HEK293 (cell line): ENCODE measurements around the gene ZNF302.
A peak's percentile ranks its signal among the peaks of the same experiment; 100 is the strongest.
"Not testable (repeated sequence)": the region's sequence is repeated elsewhere in the genome, so short reads cannot be mapped to it uniquely, and the experiment has no call there.

Experiments
- CTCF ChIA-PET: fragments of 350-600 bp; formaldehyde crosslinking; extraction: SDS; loops from one replicate; lab custom pipeline; 2021; ENCODE audit warnings: antibody characterized with exemption; lab: Yijun Ruan, JAX
- POLR2A ChIA-PET: fragments of 300-600 bp; formaldehyde crosslinking; extraction: SDS; loops from one replicate; lab custom pipeline; 2020; ENCODE audit warnings: antibody characterized with exemption, inconsistent platforms; lab: Yijun Ruan, JAX
- H3K27ac ChIP-seq: fragments of 200-500 bp; sonication (Bioruptor generic); 2 replicates; pipeline ENCODE4 v1.5.1; 2014; ENCODE audit warnings: low read depth, low read length, control low read depth, inconsistent platforms; ENCODE audit errors: extremely low read depth
- H3K36me3 ChIP-seq, 2 experiments: fragments of 200-500 bp in 1 of 2; sonication (Bioruptor generic) in 1 of 2; 1 replicate in 1 of 2; 2 replicates in 1 of 2; pipeline ENCODE4 v1.5.1; 2014 to 2017; ENCODE audit warnings: inconsistent platforms in 2 of 2, low read length in 2 of 2; ENCODE audit not compliant: control insufficient read depth in 2 of 2, insufficient read depth in 1 of 2
- H3K4me1 ChIP-seq: fragments of 200-500 bp; sonication (Bioruptor generic); 2 replicates; pipeline ENCODE4 v1.5.1; 2014; ENCODE audit warnings: mild to moderate bottlenecking, low read length, inconsistent platforms; ENCODE audit not compliant: control insufficient read depth, insufficient read depth
- H3K4me3 ChIP-seq: 2 replicates; pipeline ENCODE4 v1.5.1; 2011; ENCODE audit warnings: low read depth, mild to moderate bottlenecking, control low read depth, low read length, moderate library complexity
- H3K9me3 ChIP-seq: fragments of 200-500 bp; sonication (Bioruptor generic); 2 replicates; pipeline ENCODE4 v1.5.1; 2014; ENCODE audit warnings: low read depth, low read length, inconsistent platforms; ENCODE audit not compliant: control insufficient read depth, insufficient read depth
- CTCF ChIP-seq: fragments of 450-650 bp; formaldehyde crosslinking; IDR thresholded peaks from 2 replicates; pipeline ENCODE4 v1.5.1; 2016; ENCODE audit warnings: missing biosample characterization, missing genetic modification characterization
- GLI2 ChIP-seq: fragments of 450-650 bp; formaldehyde crosslinking; IDR thresholded peaks from 2 replicates; pipeline ENCODE4; 2017; ENCODE audit warnings: missing biosample characterization, missing genetic modification characterization, low read depth, borderline replicate concordance
- INSM2 ChIP-seq: fragments of 450-650 bp; formaldehyde crosslinking; IDR thresholded peaks from 2 replicates; pipeline ENCODE4 v1.5.1; 2016; ENCODE audit warnings: missing biosample characterization, missing genetic modification characterization
- PRDM1 ChIP-seq: fragments of 450-650 bp; formaldehyde crosslinking; IDR thresholded peaks from 2 replicates; pipeline ENCODE4; 2016; ENCODE audit warnings: missing biosample characterization, missing genetic modification characterization
- REPIN1 ChIP-seq: fragments of 450-650 bp; formaldehyde crosslinking; IDR thresholded peaks from 2 replicates; pipeline ENCODE4 v1.5.1; 2017; ENCODE audit warnings: missing biosample characterization, missing genetic modification characterization, low read depth
- REST ChIP-seq: fragments of 450-650 bp; formaldehyde crosslinking; IDR thresholded peaks from 2 replicates; pipeline ENCODE4 v1.5.1; 2016; ENCODE audit warnings: missing biosample characterization, missing genetic modification characterization
- WT1 ChIP-seq: fragments of 450-650 bp; formaldehyde crosslinking; IDR thresholded peaks from 2 replicates; pipeline ENCODE4 v1.5.1; 2016; ENCODE audit warnings: missing biosample characterization, missing genetic modification characterization
- ZNF202 ChIP-seq: fragments of 450-650 bp; formaldehyde crosslinking; IDR thresholded peaks from 2 replicates; pipeline ENCODE4 v1.5.1; 2016; ENCODE audit warnings: missing biosample characterization, missing genetic modification characterization, borderline replicate concordance
- ZNF266 ChIP-seq: fragments of 450-650 bp; formaldehyde crosslinking; IDR thresholded peaks from 2 replicates; pipeline ENCODE4 v1.5.1; 2016; ENCODE audit warnings: missing biosample characterization, missing genetic modification characterization, low read depth
- ZNF324 ChIP-seq: fragments of 450-650 bp; formaldehyde crosslinking; IDR thresholded peaks from 2 replicates; pipeline ENCODE4 v1.5.1; 2016; ENCODE audit warnings: missing biosample characterization, missing genetic modification characterization
- ZNF580 ChIP-seq: fragments of 450-650 bp; formaldehyde crosslinking; IDR thresholded peaks from 2 replicates; pipeline ENCODE4 v1.5.1; 2016; ENCODE audit warnings: missing biosample characterization, missing genetic modification characterization
- TF ChIP-seq, protein P1 (sequence below): fragments of 450-650 bp; formaldehyde crosslinking; IDR thresholded peaks from 2 replicates; pipeline ENCODE4 v1.5.1; 2016; ENCODE audit warnings: missing biosample characterization, missing genetic modification characterization
- TF ChIP-seq, protein P2 (sequence below): fragments of 450-650 bp; formaldehyde crosslinking; IDR thresholded peaks from 2 replicates; pipeline ENCODE4 v1.5.1; 2016; ENCODE audit warnings: missing biosample characterization, missing genetic modification characterization

ZNF302 gene

DNA sequence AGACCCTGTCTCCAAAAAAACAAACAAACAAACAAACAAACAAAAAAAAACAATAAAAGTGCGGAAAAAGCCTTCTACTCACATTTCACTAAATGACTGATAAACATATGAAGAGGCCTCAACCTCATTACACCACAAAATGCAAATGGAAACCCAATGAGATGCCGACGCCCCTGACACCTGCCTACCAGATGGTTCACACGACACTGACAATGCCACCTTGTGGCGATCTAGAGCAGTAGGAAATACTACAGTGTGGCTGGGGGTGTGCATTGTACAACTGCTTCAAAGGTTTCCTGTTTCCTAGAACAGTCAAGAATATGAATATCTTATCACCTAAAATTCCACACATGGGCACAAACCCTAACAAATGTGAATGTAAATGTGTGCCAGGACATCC lies 14.6 kb upstream of the ZNF302 start (continued):
- TF ChIP-seq PRDM1 (tag by site-specific recombination), result no peak
- no peak for TF ChIP-seq ZNF266
- no peak for TF ChIP-seq GLI2 (tag by site-specific recombination)
- TF ChIP-seq CTCF (tag by site-specific recombination), result peak; percentile 47; the same call in 1 of the 2 replicates
- TF ChIP-seq WT1 (tag by site-specific recombination), result no peak
- TF ChIP-seq REPIN1, result 0 out of 2 replicates have a peak, but pooled peaks have one; percentile 48
- TF ChIP-seq, protein P1, sequence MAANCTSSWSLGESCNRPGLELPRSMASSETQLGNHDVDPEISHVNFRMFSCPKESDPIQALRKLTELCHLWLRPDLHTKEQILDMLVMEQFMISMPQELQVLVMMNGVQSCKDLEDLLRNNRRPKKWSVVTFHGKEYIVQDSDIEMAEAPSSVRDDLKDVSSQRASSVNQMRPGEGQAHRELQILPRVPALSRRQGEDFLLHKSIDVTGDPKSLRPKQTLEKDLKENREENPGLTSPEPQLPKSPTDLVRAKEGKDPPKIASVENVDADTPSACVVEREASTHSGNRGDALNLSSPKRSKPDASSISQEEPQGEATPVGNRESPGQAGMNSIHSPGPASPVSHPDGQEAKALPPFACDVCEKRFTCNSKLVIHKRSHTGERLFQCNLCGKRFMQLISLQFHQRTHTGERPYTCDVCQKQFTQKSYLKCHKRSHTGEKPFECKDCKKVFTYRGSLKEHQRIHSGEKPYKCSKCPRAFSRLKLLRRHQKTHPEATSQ (tag by site-specific recombination), result 0 out of 2 replicates have a peak, but pooled peaks have one; percentile 33
- no peak for TF ChIP-seq ZNF324 (tag by site-specific recombination)
- peak; percentile 39; the same call in 1 of the 2 replicates for TF ChIP-seq ZNF580
- TF ChIP-seq INSM2, result no peak

DNA sequence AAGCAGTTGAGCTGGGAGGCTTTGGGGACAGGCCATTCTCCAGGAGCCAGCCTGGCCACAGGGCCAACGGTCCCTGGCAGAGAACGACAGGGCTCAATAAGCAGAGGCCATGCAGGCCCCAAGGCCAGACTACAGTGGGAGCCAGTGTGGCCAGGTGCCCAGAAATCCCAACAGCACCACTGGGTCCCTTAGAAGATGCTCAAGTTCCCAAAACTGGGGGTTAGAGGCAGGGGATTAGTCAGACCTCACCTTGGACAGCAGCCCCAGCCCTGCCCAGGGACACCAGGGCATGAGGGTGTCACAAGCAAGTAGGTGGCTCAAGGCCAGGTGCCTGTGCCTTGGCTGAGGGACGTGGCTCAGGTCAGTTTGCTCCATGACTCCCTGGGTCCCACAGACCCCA lies 13.3 kb upstream of the ZNF302 start:
- POLR2A ChIA-PET, result no interaction called here
- Histone ChIP-seq H3K4me3 (no peak overlapping the region), H3K36me3 (no peaks in the 10 kb centered on the region; a peak in 1 of 3 replicates), H3K4me1 (no peaks in the 10 kb centered on the region; the same call in 1 of the 2 replicates), H3K27ac (no peak overlapping the region), H3K9me3 (no peaks in the 10 kb centered on the region)
- TF ChIP-seq, protein P2, sequence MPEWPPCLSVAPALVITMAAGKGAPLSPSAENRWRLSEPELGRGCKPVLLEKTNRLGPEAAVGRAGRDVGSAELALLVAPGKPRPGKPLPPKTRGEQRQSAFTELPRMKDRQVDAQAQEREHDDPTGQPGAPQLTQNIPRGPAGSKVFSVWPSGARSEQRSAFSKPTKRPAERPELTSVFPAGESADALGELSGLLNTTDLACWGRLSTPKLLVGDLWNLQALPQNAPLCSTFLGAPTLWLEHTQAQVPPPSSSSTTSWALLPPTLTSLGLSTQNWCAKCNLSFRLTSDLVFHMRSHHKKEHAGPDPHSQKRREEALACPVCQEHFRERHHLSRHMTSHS (tag by site-specific recombination), result no peak
- TF ChIP-seq REST, result peak; percentile 91
- CTCF ChIA-PET, result interaction anchor here (1.5 to 3.8 kb wide), 4 partner anchors 10 to 81 kb away, joined by 5 to 64 read pairs (median 28); no protein-coding TSS in a partner anchor

GRCh38 chr19:34664870-34665269 lies 12.6 kb upstream of the ZNF302 start:
- CTCF ChIA-PET, result interaction anchor here (0.6 to 2.9 kb wide), 2 partner anchors 9 to 35 kb away, joined by 4 to 35 read pairs; no protein-coding TSS in a partner anchor
- Histone ChIP-seq H3K9me3 (no peaks in the 10 kb centered on the region), H3K4me3 (no peak overlapping the region), H3K4me1 (no peaks in the 10 kb centered on the region; the same call in 1 of the 2 replicates), H3K36me3 (no peaks in the 10 kb centered on the region; a peak in 1 of 3 replicates), H3K27ac (no peak overlapping the region)
- POLR2A ChIA-PET, result no interaction called here
- no peak for TF ChIP-seq ZNF202 (tag by site-specific recombination)

DNA sequence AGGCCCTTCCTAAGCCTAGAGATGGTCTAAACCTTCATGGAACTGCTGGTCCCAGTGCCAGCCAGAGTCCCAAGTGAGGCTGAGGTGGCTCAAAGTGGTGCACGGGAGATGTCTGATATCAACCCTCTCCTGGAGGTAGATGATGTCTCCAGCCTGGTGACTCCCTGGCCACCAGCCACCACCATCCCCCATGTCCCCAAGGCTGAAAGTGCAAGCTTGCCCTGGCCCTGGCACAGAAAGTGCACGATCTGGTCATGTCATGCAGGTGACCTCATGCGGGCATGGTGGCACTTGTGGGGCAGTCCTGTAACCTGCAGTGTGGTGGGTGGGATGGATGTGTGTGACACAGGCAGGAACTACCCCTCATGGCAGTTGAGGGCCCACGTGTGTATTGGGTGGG lies 12.2 kb upstream of the ZNF302 start:
- H3K27ac ChIP-seq, CTCF ChIA-PET, H3K36me3 ChIP-seq, H3K4me3 ChIP-seq, POLR2A ChIA-PET, H3K9me3 ChIP-seq, H3K4me1 ChIP-seq: not testable (repeated sequence)
